Sigmoid colon (tissue), 4 donors: ENCODE results near the gene MMP25.

Experiments
- POLR2AphosphoS5 ChIP-seq, 4 donors: sonication (generic); formaldehyde crosslinking; IDR thresholded peaks; one replicate each; pipeline ENCODE4 v1.6.1; 2017; ENCODE audit warnings: antibody characterized with exemption in 4 of 4
- TF ChIP-seq, protein P1 (sequence below), 4 experiments: fragments of 450-650 bp in 3 of 4; fragments of 200-600 bp in 1 of 4; IDR thresholded peaks; one replicate each; pipeline ENCODE4 v1.5.1; 2016 to 2019; ENCODE audit warnings: antibody characterized with exemption in 4 of 4, mild to moderate bottlenecking in 3 of 4, moderate library complexity in 2 of 4

DNA sequence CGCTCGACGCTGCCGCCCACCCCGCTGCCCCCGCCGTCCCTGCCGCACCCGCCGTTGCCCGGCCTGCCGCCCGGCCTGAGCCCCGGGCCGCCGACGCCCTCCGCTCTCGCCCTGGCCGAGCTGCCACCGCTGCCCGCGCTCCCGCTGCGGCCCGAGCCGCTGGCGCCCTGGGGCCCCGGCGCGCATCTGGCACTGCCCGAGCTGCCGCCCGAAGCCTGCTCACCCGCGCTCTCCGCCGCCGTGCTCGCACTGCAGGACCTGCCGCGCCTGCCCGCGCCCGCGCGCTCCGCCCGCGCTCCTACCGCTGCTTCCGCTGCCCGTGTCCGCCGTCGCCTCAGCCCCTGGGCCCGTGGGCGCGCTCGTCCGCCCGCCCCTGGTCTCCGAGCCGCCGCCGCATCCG, 42.0 kb upstream of the MMP25 start:
- TF ChIP-seq, protein P1, sequence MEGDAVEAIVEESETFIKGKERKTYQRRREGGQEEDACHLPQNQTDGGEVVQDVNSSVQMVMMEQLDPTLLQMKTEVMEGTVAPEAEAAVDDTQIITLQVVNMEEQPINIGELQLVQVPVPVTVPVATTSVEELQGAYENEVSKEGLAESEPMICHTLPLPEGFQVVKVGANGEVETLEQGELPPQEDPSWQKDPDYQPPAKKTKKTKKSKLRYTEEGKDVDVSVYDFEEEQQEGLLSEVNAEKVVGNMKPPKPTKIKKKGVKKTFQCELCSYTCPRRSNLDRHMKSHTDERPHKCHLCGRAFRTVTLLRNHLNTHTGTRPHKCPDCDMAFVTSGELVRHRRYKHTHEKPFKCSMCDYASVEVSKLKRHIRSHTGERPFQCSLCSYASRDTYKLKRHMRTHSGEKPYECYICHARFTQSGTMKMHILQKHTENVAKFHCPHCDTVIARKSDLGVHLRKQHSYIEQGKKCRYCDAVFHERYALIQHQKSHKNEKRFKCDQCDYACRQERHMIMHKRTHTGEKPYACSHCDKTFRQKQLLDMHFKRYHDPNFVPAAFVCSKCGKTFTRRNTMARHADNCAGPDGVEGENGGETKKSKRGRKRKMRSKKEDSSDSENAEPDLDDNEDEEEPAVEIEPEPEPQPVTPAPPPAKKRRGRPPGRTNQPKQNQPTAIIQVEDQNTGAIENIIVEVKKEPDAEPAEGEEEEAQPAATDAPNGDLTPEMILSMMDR (IDR thresholded peaks at IDR 0.05): no peak
- TF ChIP-seq POLR2AphosphoS5 (IDR thresholded peaks at IDR 0.05): no peak
